ENCODE data around the gene EHBP1L1.
A peak's percentile ranks its signal among the peaks of the same experiment; 100 is the strongest.
"Not testable (repeated sequence)": the region's sequence is repeated elsewhere in the genome, so short reads cannot be mapped to it uniquely, and the experiment has no call there.

The EHBP1L1 gene

GRCh38 chr11:65562020-65562419, 13.8 kb upstream of the EHBP1L1 start:
- DNase-seq: no peak

GRCh38 chr11:65562788-65563187, 13.1 kb upstream of the EHBP1L1 start:
- DNase-seq: no peak

GRCh38 chr11:65563601-65564000, 12.3 kb upstream of the EHBP1L1 start:
- no peak for DNase-seq

- not testable (repeated sequence) for DNase-seq
These were observed 10.8 kb upstream of the EHBP1L1 start for GRCh38 chr11:65564879-65565559.

- no peak for DNase-seq
These were observed 10.0 kb upstream of the EHBP1L1 start for GRCh38 chr11:65565624-65566453.

- no peak for DNase-seq
These were observed 6.5 kb upstream of the EHBP1L1 start for GRCh38 chr11:65569164-65569972.

GRCh38 chr11:65569973-65570918, 5.6 kb upstream of the EHBP1L1 start, which contains the start of gene ZNRD2:
Gene ZNRD2, plus strand, starts transcription at chr11:65570477. Its CDS starts 15 bp downstream, at chr11:65570492.
- peak; percentile 100 for DNase-seq

GRCh38 chr11:65571420-65571819, 4.4 kb upstream of the EHBP1L1 start:
- no peak for DNase-seq

- DNase-seq: no peak
These were observed 3.9 kb upstream of the EHBP1L1 start for GRCh38 chr11:65571940-65572339.

- peak; percentile 94 for DNase-seq
These were observed 3.3 kb upstream of the EHBP1L1 start, which contains the start of gene FAM89B for GRCh38 chr11:65572356-65573051. Gene FAM89B, plus strand, starts transcription at chr11:65572538. Its CDS starts 132 bp downstream, at chr11:65572670.

GRCh38 chr11:65573391-65574079, 2.3 kb upstream of the EHBP1L1 start:
- peak; percentile 45 for DNase-seq

- peak; percentile 93 for DNase-seq
These were observed 1.6 kb upstream of the EHBP1L1 start for GRCh38 chr11:65574109-65574810.

GRCh38 chr11:65574811-65575567, 864 bp upstream of the EHBP1L1 start:
- no peak for DNase-seq

GRCh38 chr11:65576232-65576866, 496 bp downstream of the EHBP1L1 start:
- peak; percentile 41 for DNase-seq

- DNase-seq: peak; percentile 65
These were observed 1.3 kb downstream of the EHBP1L1 start for GRCh38 chr11:65576867-65577755.

GRCh38 chr11:65577756-65578109, 1.9 kb downstream of the EHBP1L1 start:
- DNase-seq: no peak

- DNase-seq: no peak
These were observed 2.3 kb downstream of the EHBP1L1 start for GRCh38 chr11:65578134-65578533.

GRCh38 chr11:65578667-65579066, 2.8 kb downstream of the EHBP1L1 start:
- DNase-seq: no peak

Measured in activated CD4-positive, alpha-beta T cell treated with anti-CD3 and anti-CD28 coated beads for 48 hours (primary cell).